Fibroblast of peridontal ligament (primary cell): ENCODE results near the gene UROC1.

Experiments
- DNase-seq: peaks from one replicate; pipeline ENCODE4 v3.0.0-alpha.2; 2010; ENCODE audit errors: extremely low read depth

Gene UROC1

DNA sequence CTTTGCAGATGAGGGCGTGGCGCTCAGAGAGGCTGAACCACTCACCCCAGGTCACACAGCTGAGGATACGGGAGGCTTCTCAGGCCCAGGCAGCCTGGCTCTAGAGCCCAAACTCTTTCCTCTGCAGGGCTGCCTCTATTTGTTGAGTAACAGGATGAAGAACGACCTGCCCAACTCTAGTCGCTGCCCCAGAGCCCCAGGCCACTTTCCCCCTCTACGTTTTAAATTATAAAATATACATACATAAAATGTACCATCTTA lies 22.7 kb downstream of the UROC1 start:
- no peak for DNase-seq

- peak; percentile 12 for DNase-seq
Observed at GRCh38 chr3:126494204-126494969, 23.2 kb downstream of the UROC1 start.

DNA sequence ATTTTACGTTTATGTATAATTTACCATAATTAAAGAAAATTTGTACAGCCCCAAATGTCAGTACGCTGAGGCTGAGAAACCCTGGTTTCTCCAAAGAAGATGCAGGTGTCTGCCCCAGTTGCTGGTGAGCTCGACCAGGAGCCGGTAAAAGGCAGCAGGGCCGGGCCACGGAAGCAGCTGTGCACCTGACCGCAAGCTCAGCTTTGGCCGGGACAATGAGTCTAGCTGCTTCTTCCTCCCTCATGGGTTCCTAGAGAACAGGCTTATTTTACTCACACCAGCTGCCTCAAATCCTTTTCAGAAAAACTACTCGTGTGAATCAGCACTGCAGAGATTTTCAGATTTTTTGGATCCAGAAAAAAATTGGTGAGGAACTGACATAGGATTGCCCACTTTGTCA lies 23.8 kb downstream of the UROC1 start:
- no peak for DNase-seq

GRCh38 chr3:126493051-126493450 lies 24.5 kb downstream of the UROC1 start:
- DNase-seq: no peak

GRCh38 chr3:126491221-126492013 lies 26.2 kb downstream of the UROC1 start:
- DNase-seq: no peak

DNA sequence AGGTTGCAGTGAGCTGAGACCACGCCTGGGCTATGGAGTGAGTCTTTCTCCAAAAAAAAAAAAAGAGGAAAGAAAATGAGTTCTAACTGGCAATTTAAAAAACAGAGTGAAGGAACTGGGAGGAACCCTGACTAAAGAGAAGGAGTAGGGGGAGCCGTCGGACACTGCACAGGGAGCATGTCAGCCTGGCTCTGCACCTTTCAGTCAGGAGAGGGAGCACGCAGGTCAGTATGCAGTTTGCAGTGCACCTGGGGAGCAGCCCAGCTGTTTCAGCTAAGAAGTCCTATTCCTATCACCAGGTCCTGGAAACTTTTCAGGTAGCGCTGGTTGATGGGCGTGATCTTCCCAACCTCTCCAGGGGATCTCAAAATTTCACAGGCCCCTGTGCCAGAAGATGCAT lies 27.0 kb downstream of the UROC1 start:
- DNase-seq: no peak

DNA sequence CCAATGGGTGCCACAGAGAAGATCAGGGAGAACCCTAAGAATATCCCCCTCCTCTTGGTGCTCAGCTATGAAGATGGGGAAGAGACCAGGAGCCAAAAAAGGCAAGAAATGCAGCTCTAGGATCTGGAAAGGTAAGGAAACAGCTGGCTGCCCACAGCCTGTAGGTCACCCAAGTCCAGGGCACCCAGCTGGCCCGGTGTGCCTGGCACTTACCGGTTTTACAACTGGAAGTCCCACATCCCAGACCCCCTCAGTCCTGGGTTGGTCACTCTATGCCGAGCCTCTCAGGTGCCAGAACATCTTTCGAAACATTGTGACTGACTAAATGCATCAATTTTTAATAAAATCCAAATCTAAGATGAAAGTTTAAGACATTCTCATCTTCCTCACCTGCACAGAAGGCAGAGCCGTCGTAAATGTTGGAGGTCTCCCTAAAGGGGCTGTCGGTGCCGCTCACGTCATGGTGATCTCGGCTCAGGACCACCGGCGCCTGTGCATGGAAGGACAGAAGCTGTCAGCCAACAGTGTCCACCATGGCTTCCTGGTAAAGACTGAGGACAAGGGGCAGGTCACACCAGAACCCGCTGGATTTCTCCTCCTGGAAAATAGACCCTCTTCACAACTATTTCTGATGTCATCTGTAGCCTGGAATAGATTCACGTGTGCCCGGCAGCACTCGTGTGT lies 28.5 kb downstream of the UROC1 start:
- DNase-seq: no peak

DNA sequence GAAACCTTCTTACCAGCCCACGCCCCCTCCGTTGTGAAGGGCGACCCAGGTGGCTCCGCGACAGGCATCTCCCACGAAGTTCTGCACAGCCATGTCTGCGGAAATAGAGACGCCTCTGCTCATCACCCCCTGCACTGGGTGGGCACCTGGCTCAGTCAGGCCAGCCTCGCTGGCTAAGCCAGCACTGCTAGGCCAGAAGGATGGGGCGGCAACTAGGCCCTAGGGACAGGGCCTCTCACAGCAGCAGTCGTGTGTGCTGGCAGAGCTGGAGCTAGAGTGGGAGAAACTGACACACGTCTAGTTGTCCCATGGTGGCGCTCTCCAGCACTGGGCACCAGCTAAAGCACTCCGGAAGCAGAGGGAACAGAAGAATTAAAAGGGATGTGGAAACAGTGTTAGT lies 29.4 kb downstream of the UROC1 start:
- no peak for DNase-seq

DNA sequence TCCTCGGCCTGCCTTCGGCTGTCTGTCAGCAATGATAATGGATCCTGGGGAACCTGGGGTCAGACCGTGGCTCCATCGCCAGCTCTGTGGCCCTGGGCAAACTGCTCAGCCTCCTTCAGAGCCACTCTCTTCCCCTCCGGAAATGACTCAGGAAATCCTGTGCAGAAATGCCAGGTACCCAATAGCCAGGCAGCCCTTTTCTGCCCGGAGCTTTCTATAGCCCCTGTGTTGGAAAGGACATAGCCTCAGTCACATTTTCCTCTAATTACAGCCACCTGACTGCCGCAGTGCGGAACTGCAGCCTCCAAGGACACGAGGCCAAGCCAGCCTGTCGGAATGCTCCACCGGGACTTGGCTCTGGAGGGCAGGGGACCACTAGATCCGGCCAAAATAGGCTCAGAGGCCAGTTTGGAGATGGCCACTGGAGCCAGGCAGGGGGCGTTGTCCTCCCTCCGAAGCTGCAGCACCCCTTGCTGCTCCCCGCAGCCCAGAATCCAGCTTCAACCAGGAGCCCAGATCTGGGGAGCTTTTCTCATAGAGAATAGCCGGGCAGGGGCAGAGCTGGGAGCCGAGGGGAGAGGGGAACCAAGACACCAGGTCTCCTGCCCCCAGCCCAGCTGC lies 30.3 kb downstream of the UROC1 start:
- no peak for DNase-seq

- DNase-seq: no peak
Observed at GRCh38 chr3:126486360-126486847, 31.2 kb downstream of the UROC1 start.

GRCh38 chr3:126485956-126486355 lies 31.6 kb downstream of the UROC1 start:
- no peak for DNase-seq

DNA sequence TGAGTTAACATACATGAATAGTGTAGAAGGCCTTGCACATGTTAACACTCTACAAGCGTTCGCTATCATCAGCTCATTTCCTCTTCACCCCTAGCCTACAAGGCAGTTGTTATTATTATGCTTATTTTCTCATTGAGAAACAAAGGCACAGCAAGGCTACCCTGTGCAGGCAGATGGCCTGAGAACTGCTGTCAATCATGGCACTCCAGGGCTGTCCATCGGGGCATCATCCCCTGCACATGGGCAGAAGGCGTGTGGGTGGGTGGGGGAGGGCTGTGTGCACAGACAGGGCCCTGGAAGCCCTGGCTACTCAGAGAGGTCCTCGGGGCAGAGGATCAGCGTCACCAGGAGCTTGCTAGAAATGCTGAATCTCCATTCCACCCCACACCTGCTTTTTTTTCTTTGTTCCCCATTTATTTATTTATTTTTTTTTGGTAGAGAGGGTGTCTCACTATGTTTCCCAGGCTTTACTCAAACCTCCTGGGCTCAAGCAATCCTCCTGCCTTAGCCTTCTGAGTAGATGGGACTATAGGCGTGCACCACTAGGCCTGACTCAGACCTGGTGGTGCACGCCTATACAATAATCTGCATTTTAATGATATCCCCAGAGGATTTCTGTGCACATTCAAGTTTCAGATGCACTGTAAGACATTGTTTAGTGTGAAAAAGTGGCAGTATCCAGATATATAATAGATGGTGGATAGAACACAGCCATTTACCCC lies 32.2 kb downstream of the UROC1 start:
- DNase-seq: no peak

DNA sequence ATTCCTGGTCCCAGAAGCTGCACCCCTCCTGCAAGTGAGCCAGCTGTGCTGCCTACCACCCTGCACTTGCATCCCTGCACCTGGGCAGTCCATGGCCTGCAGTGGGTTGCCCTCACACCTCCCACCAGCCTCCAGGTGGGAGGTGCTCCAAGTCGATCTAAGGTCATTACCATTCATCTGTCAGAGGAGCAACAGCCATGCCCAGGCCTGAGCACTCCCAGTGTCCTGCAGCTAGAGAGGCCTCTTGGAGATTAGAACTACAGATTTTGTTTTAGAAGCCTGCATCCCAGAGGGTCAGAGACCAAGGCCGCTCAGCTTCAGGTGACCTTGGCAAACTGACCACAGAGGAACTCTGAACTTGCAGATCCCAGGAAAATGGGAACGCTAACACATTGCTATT lies 32.9 kb downstream of the UROC1 start:
- no peak for DNase-seq

DNA sequence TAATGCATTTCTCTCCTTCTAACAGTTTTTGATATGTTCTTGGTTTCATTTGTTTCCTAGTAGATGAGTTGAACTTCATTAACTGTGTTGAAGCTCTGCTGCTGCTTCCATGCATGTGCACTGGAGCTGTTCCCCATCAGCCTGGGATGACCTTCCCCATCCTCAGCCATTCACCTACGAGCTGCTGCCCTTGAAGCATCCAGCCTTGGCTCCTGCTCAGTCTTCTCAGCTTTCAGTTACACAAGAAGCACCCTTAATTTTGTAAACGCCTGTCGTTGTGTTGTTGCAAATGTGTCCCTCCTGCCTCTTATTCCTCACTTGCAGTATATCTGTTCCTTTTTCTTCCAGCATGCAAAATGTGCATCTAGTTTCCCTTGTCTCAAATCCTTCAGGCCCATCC lies 33.4 kb downstream of the UROC1 start:
- no peak for DNase-seq

DNA sequence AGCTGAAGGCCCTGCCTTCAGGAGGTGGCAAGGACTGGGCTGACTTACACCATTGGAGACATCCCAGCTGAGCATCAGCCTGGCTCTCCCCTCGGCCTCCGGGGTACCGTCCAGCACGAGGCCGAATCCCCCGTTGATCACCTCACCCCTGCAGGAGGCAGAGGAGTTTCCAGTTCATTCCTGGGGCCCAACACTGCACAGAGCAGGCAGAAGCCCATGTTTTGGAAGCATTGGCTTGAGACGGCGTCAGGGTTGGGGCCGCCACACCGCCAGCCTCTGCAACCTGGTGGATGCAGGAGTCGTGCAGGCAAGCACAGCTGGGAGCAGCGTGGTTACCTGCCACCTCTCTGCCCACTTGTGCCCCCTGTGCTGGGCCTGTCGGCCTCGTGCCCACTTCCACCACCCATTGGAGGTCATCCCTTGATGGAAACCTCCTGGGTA lies 34.2 kb downstream of the UROC1 start:
- no peak for DNase-seq

- no peak for DNase-seq
Observed at GRCh38 chr3:126482503-126483255, 34.9 kb downstream of the UROC1 start.

DNA sequence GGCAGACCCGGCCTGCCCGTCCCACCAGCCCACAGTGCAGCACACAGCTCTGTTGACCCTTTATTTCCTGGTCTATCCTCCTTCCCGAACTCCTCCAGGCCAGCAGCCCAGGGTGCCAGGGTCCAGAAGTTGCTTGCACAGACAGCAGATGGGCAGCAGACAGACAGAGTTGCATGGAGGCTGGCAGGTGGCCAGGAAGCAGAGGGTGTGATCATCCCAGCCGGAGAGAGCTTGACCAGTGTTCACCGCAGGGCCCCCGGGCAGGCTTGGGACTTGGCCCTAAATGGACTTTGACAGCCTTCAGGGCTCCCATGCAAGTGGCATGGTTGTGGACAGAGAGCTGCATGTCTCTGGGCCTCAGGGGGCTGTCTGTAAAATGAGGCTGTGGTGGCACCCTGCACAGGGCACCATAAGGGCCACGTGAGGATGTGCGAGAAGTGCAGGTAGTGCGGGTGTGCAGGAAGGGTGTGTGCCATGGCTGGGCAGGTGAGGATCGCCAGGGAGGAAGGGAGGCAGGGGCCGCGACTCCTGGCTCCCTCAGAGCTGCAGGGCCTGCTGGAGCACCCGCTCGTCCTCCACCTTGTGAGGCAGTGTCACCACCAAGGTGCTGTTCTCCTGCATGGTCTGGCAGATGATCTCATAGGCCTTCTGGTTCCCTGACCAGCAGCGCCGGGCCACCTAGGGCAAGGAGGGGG lies 35.6 kb downstream of the UROC1 start:
- DNase-seq: peak; percentile 6

GRCh38 chr3:126480861-126481260 lies 36.7 kb downstream of the UROC1 start:
- DNase-seq: peak; percentile 5

DNA sequence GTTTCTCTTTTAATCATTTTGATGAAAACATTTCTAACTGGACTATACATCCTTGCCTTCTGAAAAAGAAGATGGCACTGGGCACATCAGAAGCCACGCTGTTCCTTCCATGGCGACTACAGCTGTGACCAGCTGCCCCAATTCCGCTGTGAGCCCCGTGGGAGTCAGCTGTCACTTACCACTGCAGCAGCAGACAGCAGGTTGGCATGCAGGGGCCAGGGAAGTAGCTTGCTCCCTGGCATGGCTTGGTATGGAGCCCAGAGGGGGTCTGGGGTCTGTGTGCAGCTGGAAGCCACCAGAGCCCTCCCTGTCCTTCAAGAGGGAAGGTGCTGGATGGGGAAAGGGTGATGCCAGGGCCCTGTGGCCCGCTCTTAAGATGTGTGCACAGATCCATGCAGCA lies 37.4 kb downstream of the UROC1 start:
- DNase-seq: no peak

DNA sequence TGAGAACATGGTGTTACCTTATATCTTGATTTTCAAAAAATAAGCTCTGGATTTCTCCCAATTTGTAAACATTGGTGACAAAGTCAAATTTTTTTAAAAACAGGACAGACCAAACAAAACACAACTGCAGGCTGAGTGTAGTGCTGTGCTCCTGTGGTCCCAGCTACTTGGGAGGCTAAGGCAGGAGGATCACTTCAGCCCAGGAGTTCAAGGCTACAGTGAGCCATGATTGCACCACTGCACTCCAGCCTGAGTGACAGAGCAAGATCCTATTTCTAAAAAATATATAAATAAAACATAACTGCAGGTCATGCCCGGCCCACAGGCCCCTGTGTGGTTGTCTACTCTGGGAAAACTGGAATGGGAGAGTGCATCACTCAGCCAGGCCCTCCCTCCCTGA lies 37.9 kb downstream of the UROC1 start:
- no peak for DNase-seq
